Hepatic stellate cell (primary cell): ENCODE data around the gene TAF11L6.
"Not testable (repeated sequence)": the region's sequence is repeated elsewhere in the genome, so short reads cannot be mapped to it uniquely, and the experiment has no call there.

ENCODE experiments used
- DNase-seq: peaks from one replicate; pipeline ENCODE4 v3.0.0; 2011; ENCODE audit warnings: low spot score

Gene TAF11L6

GRCh38 chr5:17528369-17528768, at the start of gene TAF11L6:
Gene TAF11L6 (plus strand): TSS chr5:17528669.
- not testable (repeated sequence) for DNase-seq

DNA sequence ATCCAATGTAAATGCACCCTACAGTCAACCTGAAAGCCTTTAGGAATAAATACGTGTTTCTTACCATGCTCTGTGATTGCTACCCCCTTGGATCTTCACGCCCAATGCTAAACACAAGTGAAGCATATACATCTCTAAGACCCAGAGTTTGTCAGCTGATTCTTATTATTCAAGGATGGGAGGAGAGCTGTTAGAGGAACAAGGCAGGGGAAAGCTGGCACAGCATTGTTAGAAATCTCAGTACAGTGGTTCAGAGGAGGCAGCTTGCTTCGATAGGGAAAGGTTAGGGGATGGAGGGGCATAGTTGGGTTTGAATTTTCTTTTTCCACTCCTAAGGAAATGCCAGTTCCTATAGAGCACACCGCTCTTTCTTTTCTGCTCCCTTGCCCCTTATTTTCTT, 47.1 kb upstream of the TAF11L6 start:
- DNase-seq: no peak

DNA sequence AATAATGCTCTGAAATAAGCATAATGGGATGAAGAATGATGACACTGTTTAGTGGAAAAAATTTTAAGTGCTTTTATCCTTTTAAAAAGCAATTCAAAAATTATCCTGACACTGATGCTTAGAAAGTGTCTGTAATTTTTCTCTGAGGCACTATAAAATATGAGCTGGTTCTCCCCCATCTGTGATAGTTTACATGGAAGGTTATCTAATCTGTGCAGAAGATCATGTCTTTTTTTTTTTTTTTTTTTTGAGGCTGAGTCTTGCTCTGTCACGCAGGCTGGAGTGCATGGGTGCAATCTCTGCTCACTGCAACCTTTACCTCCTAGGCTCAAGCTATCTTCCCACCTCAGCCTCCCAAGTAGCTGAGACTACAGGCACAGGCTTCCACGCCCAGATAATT, 45.7 kb upstream of the TAF11L6 start:
- DNase-seq: no peak

DNA sequence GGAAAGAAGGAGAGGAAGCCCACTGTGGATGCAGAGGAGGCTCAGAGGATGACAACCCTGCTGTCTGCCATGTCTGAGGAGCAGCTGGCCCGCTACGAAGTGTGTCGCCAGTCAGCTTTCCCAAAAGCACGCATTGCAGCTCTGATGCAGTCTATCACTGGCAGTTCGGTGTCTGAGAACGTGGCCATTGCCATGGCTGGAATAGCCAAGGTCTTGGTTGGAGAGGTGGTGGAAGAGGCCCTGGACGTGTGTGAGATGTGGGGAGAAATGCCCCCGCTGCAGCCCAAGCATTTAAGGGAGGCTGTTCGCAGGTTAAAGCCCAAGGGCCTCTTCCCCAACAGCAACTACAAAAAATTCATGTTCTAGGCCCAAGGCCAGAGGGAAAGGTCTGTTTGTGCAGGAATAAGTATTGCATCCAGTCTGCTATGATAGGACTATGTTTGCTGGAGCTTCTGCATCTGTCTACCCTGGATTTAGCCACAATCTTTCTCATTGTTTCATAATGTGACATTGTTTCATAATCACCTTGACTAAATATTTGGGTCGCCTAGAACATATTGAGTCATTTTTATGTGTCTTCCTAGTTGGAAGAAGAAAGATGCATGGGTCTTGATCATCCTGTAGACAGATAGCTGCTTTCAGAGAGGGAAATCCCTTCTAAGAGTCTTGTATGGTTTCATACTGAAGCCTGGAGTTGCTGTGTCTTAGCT, 41.9 kb upstream of the TAF11L6 start:
- DNase-seq: not testable (repeated sequence)

- DNase-seq: no peak
Observed at GRCh38 chr5:17487174-17487512, 41.3 kb upstream of the TAF11L6 start.

GRCh38 chr5:17491257-17491656, 37.2 kb upstream of the TAF11L6 start:
- DNase-seq: not testable (repeated sequence)

DNA sequence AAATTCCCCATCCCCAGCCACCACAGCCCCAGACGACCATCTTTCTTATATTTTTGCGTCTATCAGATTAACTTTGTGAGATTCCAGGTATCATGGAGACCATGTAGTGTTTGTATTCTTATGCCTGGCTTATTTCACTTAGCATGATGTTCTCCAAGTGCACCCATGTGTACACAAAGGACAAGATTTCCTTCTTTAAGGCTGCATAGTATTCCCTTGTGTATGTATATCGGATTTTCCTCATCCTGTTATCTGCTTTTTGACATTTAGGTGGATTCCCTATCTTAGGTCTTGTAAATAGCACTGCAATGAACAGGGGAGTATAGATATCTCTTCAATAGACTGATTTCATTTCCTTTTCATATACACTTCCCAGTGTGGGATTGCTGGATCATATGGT, 35.7 kb upstream of the TAF11L6 start:
- DNase-seq: no peak

DNA sequence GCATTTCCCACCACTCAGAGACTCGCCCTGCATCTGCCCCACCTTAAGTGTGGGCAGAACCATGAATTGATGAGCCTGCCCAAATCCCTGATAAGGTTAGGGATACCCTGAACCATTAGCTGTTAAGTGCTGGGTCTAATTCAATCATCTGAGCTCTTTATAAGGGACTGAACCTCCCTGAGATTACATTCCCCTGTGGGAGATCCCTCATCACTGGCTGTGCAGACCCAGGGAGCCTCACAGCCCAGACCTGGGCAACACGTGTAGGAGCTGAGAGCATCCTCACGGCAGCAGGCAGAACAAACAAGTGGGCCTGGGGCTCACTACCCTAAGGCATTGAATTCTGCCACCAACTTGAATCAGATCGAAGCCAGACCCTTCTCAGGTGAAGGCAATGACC, 31.0 kb upstream of the TAF11L6 start:
- DNase-seq: no peak

- not testable (repeated sequence) for DNase-seq
Observed at GRCh38 chr5:17497931-17498330, 30.5 kb upstream of the TAF11L6 start, which contains the start of gene TAF11L2. Gene TAF11L2 (plus strand): TSS chr5:17498231.

- DNase-seq: no peak
Observed at GRCh38 chr5:17511775-17512325, 16.6 kb upstream of the TAF11L6 start.

GRCh38 chr5:17517526-17517925, 10.9 kb upstream of the TAF11L6 start:
- DNase-seq: not testable (repeated sequence)

DNA sequence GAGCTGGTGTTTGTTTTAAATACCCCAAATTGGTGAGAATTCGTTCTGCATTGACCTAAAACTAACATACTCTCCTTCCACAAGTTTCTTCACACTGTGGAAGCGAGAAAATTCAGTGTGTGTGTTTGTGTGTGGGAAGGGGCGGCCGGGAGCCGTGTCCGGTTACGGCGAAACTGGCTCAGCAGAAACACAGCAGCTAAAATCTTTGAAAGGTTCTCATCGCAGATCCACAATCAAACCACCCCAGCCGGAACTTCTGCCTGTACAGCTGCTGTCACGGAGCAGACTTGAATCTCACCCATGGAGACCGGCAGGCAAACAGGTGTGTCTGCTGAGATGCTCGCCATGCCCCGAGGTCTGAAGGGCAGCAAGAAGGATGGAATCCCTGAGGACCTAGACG, 10.4 kb upstream of the TAF11L6 start, which contains the start of gene TAF11L3:
TSS of gene TAF11L3 (plus strand) at position 301 of the 400 bp plus-strand sequence.
- DNase-seq: not testable (repeated sequence)

GRCh38 chr5:17519508-17519907, 9.0 kb upstream of the TAF11L6 start:
- DNase-seq: not testable (repeated sequence)

- not testable (repeated sequence) for DNase-seq
Observed at GRCh38 chr5:17521501-17521900, 7.0 kb upstream of the TAF11L6 start, which contains the start of gene TAF11L4. Gene TAF11L4 (plus strand): TSS chr5:17521801.

DNA sequence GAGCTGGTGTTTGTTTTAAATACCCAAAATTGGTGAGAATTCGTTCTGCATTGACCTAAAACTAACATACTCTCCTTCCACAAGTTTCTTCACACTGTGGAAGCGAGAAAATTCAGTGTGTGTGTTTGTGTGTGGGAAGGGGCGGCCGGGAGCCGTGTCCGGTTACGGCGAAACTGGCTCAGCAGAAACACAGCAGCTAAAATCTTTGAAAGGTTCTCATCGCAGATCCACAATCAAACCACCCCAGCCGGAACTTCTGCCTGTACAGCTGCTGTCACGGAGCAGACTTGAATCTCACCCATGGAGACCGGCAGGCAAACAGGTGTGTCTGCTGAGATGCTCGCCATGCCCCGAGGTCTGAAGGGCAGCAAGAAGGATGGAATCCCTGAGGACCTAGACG, 3.5 kb upstream of the TAF11L6 start, which contains the start of gene TAF11L5:
TSS of gene TAF11L5 (plus strand) at position 301 of the 400 bp plus-strand sequence.
- DNase-seq: not testable (repeated sequence)

GRCh38 chr5:17526504-17526903, 2.0 kb upstream of the TAF11L6 start:
- not testable (repeated sequence) for DNase-seq
